Measurements from ENCODE around the gene CAP2.

Gene CAP2

GRCh38 chr6:17600527-17601385 lies 207.4 kb downstream of the CAP2 start:
- peaks cover 19% of the 10 kb centered on the region for H3K79me2 ChIP-seq (ENCODE audit: control insufficient read depth, low read length)
- no peaks in the 10 kb centered on the region for H4K20me1 ChIP-seq (ENCODE audit: control insufficient read depth, insufficient read depth, low read depth, low read length)
- peaks cover 8% of the 10 kb centered on the region for H3K36me3 ChIP-seq (ENCODE audit: control insufficient read depth, low read length)
- peak overlapping the region; percentile 80 for H3K4me3 ChIP-seq (ENCODE audit: low read length)
- peak overlapping the region; percentile 61 for H3K27ac ChIP-seq (ENCODE audit: low read depth, low read length)
- peaks cover 10% of the 10 kb centered on the region for H3F3A ChIP-seq (ENCODE audit: control insufficient read depth, insufficient read depth)
- H3K4me1 ChIP-seq (ENCODE audit: control insufficient read depth, low read length): peaks cover 26% of the 10 kb centered on the region
- H3K9me2 ChIP-seq (replicated peaks; ENCODE audit: control insufficient read depth, low read length): no peaks in the 10 kb centered on the region
- no peaks in the 10 kb centered on the region for H3K9me3 ChIP-seq (ENCODE audit: control insufficient read depth, insufficient read depth, low read length)
- TF ChIP-seq EZH2phosphoT487 (IDR thresholded peaks at IDR 0.05; ENCODE audit: borderline replicate concordance, low read length) (no peak), CTCF (IDR thresholded peaks at IDR 0.05; ENCODE audit: low read depth, low read length, poor library complexity, severe bottlenecking) (no peak)
- peak overlapping the region; percentile 88 for H3K4me2 ChIP-seq (ENCODE audit: low read length)
- H3K27me3 ChIP-seq (ENCODE audit: control insufficient read depth, low read length): no peaks in the 10 kb centered on the region

DNA sequence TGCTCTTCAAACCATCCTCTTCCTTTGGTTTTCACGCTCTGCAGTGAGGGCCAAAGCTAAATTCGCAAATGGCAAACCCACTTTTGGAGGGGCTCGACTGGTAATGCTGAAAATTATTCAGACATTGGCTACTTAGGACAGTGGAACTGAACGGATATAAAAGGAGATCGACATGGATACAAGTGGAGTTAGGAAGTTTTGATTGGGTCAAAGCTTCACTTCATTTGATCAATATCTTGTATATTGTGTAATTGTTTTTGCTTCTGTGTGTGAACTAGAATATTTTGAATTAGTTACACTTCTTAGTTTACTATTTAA lies 207.9 kb downstream of the CAP2 start:
- Histone ChIP-seq H4K20me1 (ENCODE audit: control insufficient read depth, insufficient read depth, low read depth, low read length) (no peaks in the 10 kb centered on the region), H3K9me2 (replicated peaks; ENCODE audit: control insufficient read depth, low read length) (no peaks in the 10 kb centered on the region), H3K4me2 (ENCODE audit: low read length) (peak overlapping the region; percentile 88), H3K4me1 (ENCODE audit: control insufficient read depth, low read length) (peaks cover 27% of the 10 kb centered on the region), H3K9me3 (ENCODE audit: control insufficient read depth, insufficient read depth, low read length) (no peaks in the 10 kb centered on the region), H3K79me2 (ENCODE audit: control insufficient read depth, low read length) (peaks cover 19% of the 10 kb centered on the region), H3F3A (ENCODE audit: control insufficient read depth, insufficient read depth) (peaks cover 12% of the 10 kb centered on the region), H3K27me3 (ENCODE audit: control insufficient read depth, low read length) (no peaks in the 10 kb centered on the region), H3K27ac (ENCODE audit: low read depth, low read length) (peak overlapping the region; percentile 61; the same call in 1 of the 2 replicates), H3K36me3 (ENCODE audit: control insufficient read depth, low read length) (peaks cover 8% of the 10 kb centered on the region), H3K4me3 (ENCODE audit: low read length) (peak overlapping the region; percentile 80)
- no peak for TF ChIP-seq EZH2phosphoT487 (IDR thresholded peaks at IDR 0.05; ENCODE audit: borderline replicate concordance, low read length)
- no peak for TF ChIP-seq CTCF (IDR thresholded peaks at IDR 0.05; ENCODE audit: low read depth, low read length, poor library complexity, severe bottlenecking)

- H3K36me3 ChIP-seq (ENCODE audit: control insufficient read depth, low read length): peaks cover 13% of the 10 kb centered on the region
- peaks cover 19% of the 10 kb centered on the region for H3K79me2 ChIP-seq (ENCODE audit: control insufficient read depth, low read length)
- no peaks in the 10 kb centered on the region for H3K9me3 ChIP-seq (ENCODE audit: control insufficient read depth, insufficient read depth, low read length)
- no peak overlapping the region for H3K27ac ChIP-seq (ENCODE audit: low read depth, low read length)
- no peaks in the 10 kb centered on the region for H3K27me3 ChIP-seq (ENCODE audit: control insufficient read depth, low read length)
- H3K4me2 ChIP-seq (ENCODE audit: low read length): peak overlapping the region; percentile 88; the same call in 1 of the 2 replicates
- peaks cover 27% of the 10 kb centered on the region for H3K4me1 ChIP-seq (ENCODE audit: control insufficient read depth, low read length)
- H4K20me1 ChIP-seq (ENCODE audit: control insufficient read depth, insufficient read depth, low read depth, low read length): no peaks in the 10 kb centered on the region
- no peaks in the 10 kb centered on the region for H3K9me2 ChIP-seq (replicated peaks; ENCODE audit: control insufficient read depth, low read length)
- no peak for TF ChIP-seq CTCF (IDR thresholded peaks at IDR 0.05; ENCODE audit: low read depth, low read length, poor library complexity, severe bottlenecking)
- no peak for TF ChIP-seq EZH2phosphoT487 (IDR thresholded peaks at IDR 0.05; ENCODE audit: borderline replicate concordance, low read length)
- peaks cover 18% of the 10 kb centered on the region for H3F3A ChIP-seq (ENCODE audit: control insufficient read depth, insufficient read depth)
- no peak overlapping the region for H3K4me3 ChIP-seq (ENCODE audit: low read length)
These were observed 209.5 kb downstream of the CAP2 start for GRCh38 chr6:17602888-17603287.

All from DOHH2 (cell line).